Caco-2 (cell line): ENCODE measurements around the gene METTL25. TPM values are rescaled to one million over a fixed set of nuclear protein-coding genes. Genes with fewer than 3 reads are reported as not detected.
"Not testable (repeated sequence)": the region's sequence is repeated elsewhere in the genome, so short reads cannot be mapped to it uniquely, and the experiment has no call there.

Source experiments
- BruUV-seq: library from RNA; stranded (reverse); fragments of 400-500 nt; replicated peaks from 2 replicates; lab custom pipeline; 2021; lab: Mats Ljungman, UMichigan
- CTCF ChIA-PET: fragments of 300-600 bp; sonication (Branson Sonifier 250); formaldehyde crosslinking; loops from one replicate; lab custom pipeline; 2022; ENCODE audit warnings: antibody characterized with exemption; lab: Charles Lee
- POLR2A ChIA-PET: fragments of 300-600 bp; sonication (Branson Sonifier 250); formaldehyde crosslinking; loops from one replicate; lab custom pipeline; 2022; ENCODE audit warnings: antibody characterized with exemption; lab: Charles Lee
- DNase-seq, 2 experiments: peaks; one replicate each; pipeline versions ENCODE4 v3.0.0 to v3.0.0-alpha.2; 2020 to 2022
- H3K27me3 ChIP-seq: replicated peaks from 2 replicates; pipeline ENCODE4 v1.6.0; 2011; ENCODE audit warnings: low read length; ENCODE audit not compliant: control insufficient read depth, insufficient read depth
- H3K36me3 ChIP-seq: 2 replicates; pipeline ENCODE4 v1.5.1; 2011; ENCODE audit warnings: low read length; ENCODE audit not compliant: control insufficient read depth, insufficient read depth
- H3K4me1 ChIP-seq: fragments of 250-450 bp; sonication (Bioruptor Pico); 2 replicates; pipeline ENCODE4 v1.5.1; 2020; ENCODE audit warnings: mild to moderate bottlenecking
- H3K4me3 ChIP-seq: 2 replicates; pipeline ENCODE4 v1.5.1; 2011; ENCODE audit warnings: low read depth, mild to moderate bottlenecking, control low read depth, low read length
- H3K9me3 ChIP-seq: fragments of 250-450 bp; sonication (Bioruptor Pico); 2 replicates; pipeline ENCODE4 v1.5.1; 2020; ENCODE audit warnings: mild to moderate bottlenecking, moderate library complexity
- H3K27ac Mint-ChIP-seq: one replicate; pipeline ENCODE4 v1.8.0; 2022; ENCODE audit warnings: mixed read lengths; ENCODE audit not compliant: unreplicated experiment
- H3K27me3 Mint-ChIP-seq: one replicate; pipeline ENCODE4 v1.8.0; 2022; ENCODE audit warnings: mixed read lengths; ENCODE audit not compliant: insufficient read depth, unreplicated experiment
- H3K36me3 Mint-ChIP-seq: one replicate; pipeline ENCODE4 v1.8.0; 2022; ENCODE audit warnings: mild to moderate bottlenecking, mixed read lengths; ENCODE audit not compliant: insufficient read depth, unreplicated experiment
- H3K4me1 Mint-ChIP-seq: one replicate; pipeline ENCODE4 v1.8.0; 2022; ENCODE audit warnings: low read depth, mixed read lengths; ENCODE audit not compliant: unreplicated experiment
- H3K4me3 Mint-ChIP-seq: one replicate; pipeline ENCODE4 v1.8.0; 2022; ENCODE audit warnings: mild to moderate bottlenecking, moderate library complexity, mixed read lengths; ENCODE audit not compliant: unreplicated experiment
- H3K9me3 Mint-ChIP-seq: one replicate; pipeline ENCODE4 v1.8.0; 2022; ENCODE audit warnings: mixed read lengths; ENCODE audit not compliant: unreplicated experiment
- CTCF ChIP-seq, 2 experiments: fragments of 200-600 bp in 1 of 2; IDR thresholded peaks; 1 replicate in 1 of 2; 2 replicates in 1 of 2; pipeline versions ENCODE4 v1.5.1 to v1.8.0; 2011 to 2022; ENCODE audit warnings: antibody characterized with exemption in 1 of 2, control low read depth in 1 of 2, inconsistent platforms in 1 of 2, low read depth in 1 of 2, low read length in 1 of 2, mild to moderate bottlenecking in 1 of 2, moderate library complexity in 1 of 2; ENCODE audit not compliant: insufficient read depth in 1 of 2, severe bottlenecking in 1 of 2, unreplicated experiment in 1 of 2
- intact Hi-C: fragments of 100-400 bp; cut with micrococcal nuclease; formaldehyde crosslinking; loops from one replicate; pipeline ENCODE4 v1.10.0; 2022; ENCODE audit not compliant: unreplicated experiment
- total RNA-seq: library from RNA; stranded (reverse); gene quantifications from 2 replicates; pipeline ENCODE4 v1.2.3, GENCODE V29; 2022

Gene METTL25
- total RNA-seq, 1 experiment from 2014 or later = 8.4 TPM

GRCh38 chr12:82359115-82359478, 768 bp downstream of the METTL25 start:
- Histone ChIP-seq H3K4me3 (peak overlapping the region; percentile 84), H3K4me1 (no peaks in the 10 kb centered on the region; the same call in 1 of the 2 replicates), H3K36me3 (no peaks in the 10 kb centered on the region), H3K27me3 (no peaks in the 10 kb centered on the region), H3K9me3 (no peaks in the 10 kb centered on the region)
- Mint-ChIP-seq H3K27me3 (no peaks in the 10 kb centered on the region), H3K4me3 (peak overlapping the region; percentile 99), H3K36me3 (peaks cover 33% of the 10 kb centered on the region), H3K27ac (peak overlapping the region; percentile 100), H3K9me3 (no peaks in the 10 kb centered on the region), H3K4me1 (peaks cover 6% of the 10 kb centered on the region)
- POLR2A ChIA-PET = interaction anchor here (0.6 to 1.2 kb wide), 3 partner anchors 14 to 269 kb away, joined by 3 to 4 read pairs (median 3); no protein-coding TSS in a partner anchor
- DNase-seq = peak in 1 of 2 experiments; percentile 34
- BruUV-seq = TSS peak; percentile 35
- no peak for TF ChIP-seq CTCF (IDR thresholded peaks at IDR 0.05; ENCODE audit: insufficient read depth in 1 of 2, low read depth in 1 of 2, low read length in 1 of 2, severe bottlenecking in 1 of 2, unreplicated experiment in 1 of 2)
- intact Hi-C loops = no loop called here
- CTCF ChIA-PET = no interaction called here

DNA sequence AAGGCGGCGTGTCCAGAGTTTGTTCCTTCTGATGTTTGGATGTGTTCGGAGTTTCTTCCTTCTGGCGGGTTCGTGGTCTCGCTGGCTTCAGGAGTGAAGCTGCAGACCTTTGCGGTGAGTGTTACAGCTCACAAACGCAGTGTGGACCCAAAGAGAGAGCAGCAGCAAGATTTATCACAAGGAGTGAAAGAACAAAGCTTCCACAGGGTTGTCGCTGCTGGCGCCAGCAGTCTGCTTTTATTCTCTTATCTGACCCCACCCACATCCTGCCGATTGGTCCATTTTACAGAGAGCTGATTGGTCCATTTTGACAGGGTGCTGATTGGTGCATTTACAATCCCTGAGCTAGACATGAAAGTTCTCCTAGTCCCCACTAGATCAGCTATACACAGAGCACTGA, 2.5 kb downstream of the METTL25 start:
- CTCF ChIA-PET, POLR2A ChIA-PET, H3K27me3 Mint-ChIP-seq, H3K4me1 ChIP-seq, H3K9me3 Mint-ChIP-seq, intact Hi-C loops, H3K9me3 ChIP-seq, H3K27me3 ChIP-seq, H3K4me3 ChIP-seq, BruUV-seq, H3K27ac Mint-ChIP-seq, DNase-seq, H3K4me1 Mint-ChIP-seq, H3K4me3 Mint-ChIP-seq, H3K36me3 ChIP-seq: not testable (repeated sequence)
- peaks cover 16% of the 10 kb centered on the region for H3K36me3 Mint-ChIP-seq

DNA sequence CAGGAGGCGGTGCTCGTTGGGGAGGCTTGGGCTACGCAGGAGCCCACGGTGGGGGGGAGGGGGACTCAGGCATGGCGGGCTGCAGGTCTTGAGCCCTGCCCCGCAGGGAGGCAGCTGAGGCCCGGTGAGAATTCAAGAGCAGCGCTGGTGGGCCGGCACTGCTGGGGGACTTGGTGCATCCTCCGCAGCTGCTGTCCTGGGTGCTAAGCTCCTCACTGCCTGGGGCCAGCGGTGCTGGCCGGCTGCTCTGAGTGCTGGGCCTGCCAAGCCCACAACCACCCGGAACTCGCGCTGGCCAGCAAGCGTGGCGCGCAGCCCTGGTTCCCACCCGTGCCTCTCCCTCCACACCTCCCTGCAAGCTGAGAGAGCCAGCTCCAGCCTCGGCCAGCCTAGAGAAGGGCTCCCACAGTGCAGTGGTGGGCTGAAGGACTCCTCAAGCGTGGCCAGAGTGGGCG, 3.2 kb downstream of the METTL25 start:
- H3K4me1 Mint-ChIP-seq = peaks cover 6% of the 10 kb centered on the region
- no peak for DNase-seq
- no peak overlapping the region for H3K27ac Mint-ChIP-seq
- no peaks in the 10 kb centered on the region for H3K27me3 Mint-ChIP-seq
- BruUV-seq = no TSS peak
- no peak overlapping the region for H3K4me3 ChIP-seq
- peaks cover 16% of the 10 kb centered on the region for H3K36me3 Mint-ChIP-seq
- no peaks in the 10 kb centered on the region for H3K9me3 ChIP-seq
- H3K27me3 ChIP-seq = no peaks in the 10 kb centered on the region
- H3K9me3 Mint-ChIP-seq = no peaks in the 10 kb centered on the region
- H3K36me3 ChIP-seq = no peaks in the 10 kb centered on the region
- no peak overlapping the region for H3K4me3 Mint-ChIP-seq
- no peak for TF ChIP-seq CTCF (IDR thresholded peaks at IDR 0.05; ENCODE audit: insufficient read depth in 1 of 2, low read depth in 1 of 2, low read length in 1 of 2, severe bottlenecking in 1 of 2, unreplicated experiment in 1 of 2)
- no peaks in the 10 kb centered on the region; the same call in 1 of the 2 replicates for H3K4me1 ChIP-seq
- intact Hi-C loops = no loop called here
- CTCF ChIA-PET = no interaction called here
- POLR2A ChIA-PET = no interaction called here

DNA sequence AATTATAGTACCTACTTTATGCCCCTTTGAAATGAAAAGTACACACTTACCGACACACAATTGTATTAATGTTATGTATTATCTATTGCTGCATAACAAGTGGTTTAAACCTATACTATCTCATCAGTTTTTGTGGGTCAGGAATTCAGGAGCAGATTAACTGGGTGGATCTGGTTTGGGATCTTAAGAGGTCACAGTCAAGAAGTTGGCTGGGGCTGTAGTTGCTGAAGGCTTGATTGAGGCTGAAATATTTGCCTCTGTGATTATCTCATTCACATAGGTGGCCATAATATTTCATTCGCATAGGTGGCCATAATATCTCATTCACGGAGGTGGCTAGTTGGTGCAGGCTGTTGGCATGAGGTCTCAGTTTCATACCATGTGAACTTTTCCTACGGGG, 5.7 kb downstream of the METTL25 start:
- CTCF ChIA-PET = no interaction called here
- H3K27ac Mint-ChIP-seq = no peak overlapping the region
- POLR2A ChIA-PET = no interaction called here
- BruUV-seq = no TSS peak
- Histone ChIP-seq H3K4me1 (no peaks in the 10 kb centered on the region), H3K36me3 (no peaks in the 10 kb centered on the region), H3K4me3 (no peak overlapping the region), H3K27me3 (no peaks in the 10 kb centered on the region), H3K9me3 (no peaks in the 10 kb centered on the region)
- no peaks in the 10 kb centered on the region for H3K27me3 Mint-ChIP-seq
- peaks cover 3% of the 10 kb centered on the region for H3K4me1 Mint-ChIP-seq
- intact Hi-C loops = no loop called here
- no peak for TF ChIP-seq CTCF (IDR thresholded peaks at IDR 0.05; ENCODE audit: insufficient read depth in 1 of 2, low read depth in 1 of 2, low read length in 1 of 2, severe bottlenecking in 1 of 2, unreplicated experiment in 1 of 2)
- peaks cover under 1% of the 10 kb centered on the region for H3K36me3 Mint-ChIP-seq
- DNase-seq = no peak
- H3K9me3 Mint-ChIP-seq = no peaks in the 10 kb centered on the region
- no peak overlapping the region for H3K4me3 Mint-ChIP-seq
